ENCODE measurements around the gene ERCC6L2. TPM values are rescaled to one million over a fixed set of nuclear protein-coding genes. Genes with fewer than 3 reads are reported as not detected.

The ERCC6L2 gene
- 32.1 and 41.7 TPM in 2 replicates for total RNA-seq

GRCh38 chr9:95875305-95876137 lies at the start of gene ERCC6L2:
TSS of gene ERCC6L2 (plus strand) at chr9:95875691. CDS start at chr9:95876039, 348 bp downstream.
- peak; percentile 97 to 98 for DNase-seq (ENCODE audit: low read depth in 2 of 2)

DNA sequence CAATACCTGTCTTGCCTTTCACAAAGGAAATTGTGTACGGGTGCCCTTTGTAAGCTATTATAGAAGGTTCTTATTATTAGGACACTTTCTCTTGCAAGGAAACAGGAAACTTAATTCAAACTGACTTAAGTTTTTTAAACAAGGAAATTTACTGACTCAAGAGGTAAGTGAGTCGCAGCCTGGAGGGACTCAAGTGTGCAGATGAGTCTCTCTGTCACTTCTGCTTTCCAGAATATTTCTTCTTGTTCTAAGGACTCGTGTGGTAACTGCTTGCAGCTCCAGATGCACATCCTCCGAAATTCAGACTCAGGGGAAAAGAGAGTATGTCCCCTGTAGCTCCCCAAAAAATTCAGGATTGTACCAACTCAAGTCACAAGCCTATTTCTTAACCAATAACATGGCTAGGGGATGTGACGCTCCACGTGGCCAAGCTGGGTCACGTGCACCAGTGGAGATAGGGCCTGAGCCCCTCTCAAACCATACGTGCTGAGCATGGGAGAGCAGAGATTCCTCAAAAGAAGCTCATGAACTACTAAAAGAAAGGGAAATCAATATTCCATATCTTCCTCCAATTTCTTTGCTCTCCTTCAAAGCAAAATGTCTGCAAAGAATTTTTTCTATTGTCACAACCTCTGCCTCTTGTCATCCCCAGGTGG lies 49.2 kb upstream of the ERCC6L2 start:
- DNase-seq (ENCODE audit: low read depth in 2 of 2), result no peak

DNA sequence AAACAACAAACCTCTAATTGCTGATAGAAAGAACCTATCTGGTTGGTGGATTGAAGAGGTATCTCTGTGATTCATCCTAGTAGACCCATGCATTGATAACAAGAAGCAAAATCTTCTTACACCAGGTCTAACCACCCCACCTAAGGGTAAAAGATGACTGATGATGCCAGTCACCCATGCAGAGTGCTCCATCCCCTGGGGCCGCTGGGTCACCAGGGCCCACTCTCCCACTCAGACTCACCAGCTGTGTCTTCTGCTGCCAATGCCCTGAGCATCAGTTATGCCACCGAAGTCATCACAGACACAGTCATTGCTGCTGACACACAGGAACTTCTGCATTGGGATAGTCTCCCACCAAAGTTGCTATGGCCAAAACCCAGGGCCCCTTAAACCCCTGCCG lies 44.7 kb upstream of the ERCC6L2 start:
- no peak for DNase-seq (ENCODE audit: low read depth in 2 of 2)

GRCh38 chr9:95831810-95832209 lies 43.7 kb upstream of the ERCC6L2 start:
- DNase-seq (ENCODE audit: low read depth in 2 of 2), result peak in 1 of 2 donors; percentile 35

GRCh38 chr9:95833546-95834178 lies 41.8 kb upstream of the ERCC6L2 start:
- DNase-seq (ENCODE audit: low read depth in 2 of 2), result no peak

DNA sequence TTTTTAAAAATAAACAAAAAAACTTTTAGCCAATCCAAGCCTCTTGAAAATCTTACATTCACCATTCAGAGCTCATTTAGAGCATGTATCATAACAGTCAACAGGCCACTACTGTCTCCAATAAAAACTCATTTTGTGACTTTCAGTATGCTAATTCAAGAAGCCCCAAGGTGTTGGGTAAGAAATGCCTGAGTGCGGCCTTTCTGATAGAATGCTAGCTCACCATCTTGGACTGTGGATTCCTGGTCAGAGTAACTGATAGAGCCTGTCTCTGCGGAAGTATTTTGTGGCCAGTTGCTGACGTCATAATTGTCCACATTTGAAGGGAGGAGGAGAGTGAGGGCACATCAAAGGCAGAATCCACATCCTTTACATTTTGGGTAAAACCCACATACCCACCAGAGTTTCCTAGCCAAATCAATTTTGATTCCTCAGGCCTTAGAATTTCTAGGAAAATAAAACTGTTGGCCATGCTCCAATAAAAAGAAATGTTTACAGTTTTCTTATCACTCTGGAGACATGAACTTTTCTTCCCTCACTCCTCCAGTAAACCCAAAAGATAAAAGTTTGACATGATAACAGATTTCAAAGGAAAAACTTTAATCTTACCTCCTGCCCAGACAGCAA lies 41.1 kb upstream of the ERCC6L2 start:
- no peak for DNase-seq (ENCODE audit: low read depth in 2 of 2)

- DNase-seq (ENCODE audit: low read depth in 2 of 2), result no peak
Observed at GRCh38 chr9:95835393-95835792, 40.1 kb upstream of the ERCC6L2 start.

GRCh38 chr9:95836072-95836471 lies 39.4 kb upstream of the ERCC6L2 start:
- no peak for DNase-seq (ENCODE audit: low read depth in 2 of 2)

DNA sequence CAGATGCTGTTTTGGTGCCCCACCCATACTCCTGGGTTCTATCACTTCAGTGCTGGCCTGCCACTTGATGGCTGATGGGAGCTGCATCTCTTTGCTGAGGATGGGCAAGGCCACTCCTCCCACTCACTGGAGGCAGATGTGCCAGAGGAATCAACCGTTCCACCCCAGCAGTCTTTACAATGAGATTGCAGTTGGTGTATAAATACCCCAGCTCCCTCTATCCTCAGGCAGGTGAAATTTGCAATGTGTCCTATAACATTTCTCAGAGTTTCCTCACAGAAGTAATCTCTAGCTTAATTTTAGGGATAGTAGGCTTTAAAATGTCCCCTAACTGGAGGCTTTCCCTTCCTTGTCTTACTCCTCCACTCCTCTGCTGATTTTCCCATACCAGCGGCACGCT lies 36.5 kb upstream of the ERCC6L2 start:
- DNase-seq (ENCODE audit: low read depth in 2 of 2), result no peak

DNA sequence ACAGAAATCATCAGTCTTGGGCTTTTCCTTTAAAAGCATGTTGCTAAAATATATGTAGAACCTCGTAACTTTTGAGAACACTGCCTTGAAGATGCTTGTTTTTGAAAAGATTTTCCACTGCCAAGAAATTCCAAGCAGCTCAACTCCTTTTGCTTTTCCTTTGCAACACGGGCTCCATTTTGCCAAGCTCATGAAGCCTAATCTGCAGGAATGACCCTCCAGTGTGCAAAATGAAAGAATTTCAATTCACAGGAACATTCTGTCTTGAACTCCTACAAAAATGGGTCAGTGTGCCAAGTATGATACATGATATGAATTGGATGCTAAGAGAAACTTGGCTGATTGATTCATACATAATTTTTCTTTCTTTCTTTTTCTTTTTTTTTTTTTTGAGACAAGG lies 35.4 kb upstream of the ERCC6L2 start:
- no peak for DNase-seq (ENCODE audit: low read depth in 2 of 2)

GRCh38 chr9:95841377-95841776 lies 34.1 kb upstream of the ERCC6L2 start:
- no peak for DNase-seq (ENCODE audit: low read depth in 2 of 2)

DNA sequence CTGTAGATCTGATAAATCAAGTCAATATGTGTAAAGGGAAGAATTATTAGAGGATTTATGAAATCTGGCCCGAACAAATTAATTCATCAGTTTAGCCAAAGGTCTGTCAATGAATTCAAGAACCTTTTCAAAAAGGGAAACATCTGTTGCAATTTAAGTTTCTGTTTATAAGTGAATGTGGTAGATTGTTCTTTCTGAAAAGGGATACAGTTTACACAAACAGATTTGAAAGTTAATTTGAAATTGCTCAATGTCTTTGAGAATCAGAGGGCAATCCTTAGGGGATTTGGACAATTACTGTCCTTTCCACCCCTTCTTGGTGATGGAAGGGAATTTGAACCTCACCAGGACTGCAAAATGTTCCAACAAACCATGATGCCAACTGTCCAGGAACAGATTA lies 29.7 kb upstream of the ERCC6L2 start:
- no peak for DNase-seq (ENCODE audit: low read depth in 2 of 2)

GRCh38 chr9:95848764-95849163 lies 26.7 kb upstream of the ERCC6L2 start:
- DNase-seq (ENCODE audit: low read depth in 2 of 2), result no peak

DNA sequence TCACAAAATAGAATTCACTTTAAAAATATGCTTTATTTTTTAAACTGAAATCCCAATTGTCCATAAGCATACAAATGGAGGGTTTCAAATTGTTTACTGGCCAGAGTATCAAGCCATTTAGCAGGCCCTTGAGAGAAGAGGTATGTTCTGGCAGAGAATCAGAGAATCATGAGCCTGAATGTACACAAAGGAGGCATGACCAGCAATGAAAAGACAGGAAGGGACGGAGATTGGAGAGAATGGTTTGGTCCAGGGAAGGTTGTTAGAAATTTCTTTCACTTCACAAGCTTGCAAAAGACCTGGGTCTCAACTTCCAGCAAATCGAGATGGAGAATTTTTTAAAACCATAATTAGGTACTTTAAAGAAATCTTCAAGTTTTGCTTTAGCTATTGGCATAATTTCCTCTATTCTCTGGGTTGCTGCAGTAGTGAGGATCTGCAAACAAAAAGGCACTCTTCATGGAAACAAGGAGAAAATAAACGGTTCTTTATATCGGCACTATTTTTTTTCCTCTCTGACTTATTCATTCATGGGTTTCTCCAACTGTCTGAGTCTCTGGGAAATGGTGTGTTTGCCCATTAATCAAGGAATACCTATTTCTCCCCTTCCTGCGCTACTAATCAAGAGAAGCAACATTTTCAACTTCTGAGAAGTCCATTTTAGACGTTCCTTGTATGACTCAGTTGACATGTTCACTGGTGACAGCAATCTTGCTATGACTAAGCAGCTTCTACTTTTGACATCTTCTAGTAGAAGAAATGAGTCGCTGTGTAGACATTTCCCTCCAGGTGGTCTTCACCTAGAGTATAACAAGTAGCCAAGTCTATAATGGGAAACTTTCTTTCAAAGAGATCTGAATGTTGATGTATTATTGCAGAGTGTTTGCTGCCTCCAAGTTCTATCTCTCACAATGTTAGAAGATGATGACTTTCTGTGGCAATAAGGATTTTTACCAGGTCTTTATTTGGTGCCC lies 23.1 kb upstream of the ERCC6L2 start:
- DNase-seq (ENCODE audit: low read depth in 2 of 2), result peak in 1 of 2 donors; percentile 44

GRCh38 chr9:95854386-95855020 lies 21.0 kb upstream of the ERCC6L2 start:
- DNase-seq (ENCODE audit: low read depth in 2 of 2), result peak in 1 of 2 donors; percentile 32

DNA sequence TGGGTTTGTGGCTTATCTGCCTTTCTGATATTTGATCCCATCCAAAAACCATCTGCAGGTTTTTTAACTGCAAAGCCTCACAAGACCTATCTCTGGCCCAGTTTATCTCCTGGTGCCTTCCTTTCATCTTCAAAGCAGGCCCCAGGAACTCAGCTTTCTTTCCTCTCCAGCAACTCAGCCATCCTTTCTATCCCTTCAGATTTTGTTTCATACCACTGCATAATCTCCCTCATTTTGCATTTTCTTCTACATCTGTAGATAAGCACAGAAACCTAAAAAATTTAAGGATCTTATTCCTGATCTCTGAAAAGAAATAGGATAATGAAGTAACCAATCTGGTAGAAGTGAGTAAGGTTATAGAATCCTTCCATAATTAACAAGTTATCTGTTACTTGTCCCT lies 19.5 kb upstream of the ERCC6L2 start:
- DNase-seq (ENCODE audit: low read depth in 2 of 2), result no peak

- DNase-seq (ENCODE audit: low read depth in 2 of 2), result peak in 1 of 2 donors; percentile 29
Observed at GRCh38 chr9:95857124-95857523, 18.4 kb upstream of the ERCC6L2 start.

DNA sequence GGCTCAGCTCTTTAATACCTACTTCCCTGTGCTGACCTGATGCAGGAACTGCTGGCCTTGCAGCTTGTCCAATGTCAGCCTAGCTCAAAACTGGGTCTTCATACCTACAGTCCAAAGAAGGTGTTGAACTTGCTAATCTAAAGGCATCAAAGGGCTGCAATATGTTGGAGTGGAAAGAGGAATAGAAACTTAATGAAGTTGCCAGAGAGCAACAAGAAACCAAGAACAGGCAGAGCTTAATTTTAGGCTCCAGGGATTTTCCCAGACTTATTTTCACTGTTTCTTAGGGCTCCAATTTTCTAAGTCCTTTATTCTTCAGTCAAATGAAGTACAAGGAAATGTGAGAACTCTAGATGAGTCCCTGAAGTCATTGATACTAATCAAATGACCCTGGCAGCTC lies 17.6 kb upstream of the ERCC6L2 start:
- no peak for DNase-seq (ENCODE audit: low read depth in 2 of 2)

DNA sequence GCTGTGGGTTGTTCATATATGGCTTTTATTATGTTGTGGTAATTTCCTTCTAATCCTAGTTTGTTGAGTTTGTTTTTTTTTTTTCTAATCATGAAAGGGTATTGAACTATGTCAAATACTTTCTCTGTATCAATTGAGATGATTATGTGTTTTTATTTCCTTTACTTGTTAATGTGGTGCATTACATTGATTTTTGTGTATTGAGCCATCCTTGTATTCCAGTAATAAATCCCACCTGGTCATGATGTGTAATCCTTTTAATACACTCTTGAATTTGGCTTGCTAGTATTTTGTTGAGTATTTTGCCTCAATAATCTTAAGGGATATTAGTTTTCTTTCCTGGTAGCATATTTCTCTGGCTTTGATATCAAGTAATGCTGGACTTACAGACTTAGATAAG lies 13.1 kb upstream of the ERCC6L2 start:
- DNase-seq (ENCODE audit: low read depth in 2 of 2), result no peak

- DNase-seq (ENCODE audit: low read depth in 2 of 2), result no peak
Observed at GRCh38 chr9:95864852-95865580, 10.5 kb upstream of the ERCC6L2 start.
